Mesendoderm (in vitro differentiated cells): Measurements from ENCODE around the gene FSTL5.

Source experiments
- DNase-seq: peaks from one replicate; pipeline ENCODE4 v3.0.0; 2013
- H2AK5ac ChIP-seq: 2 replicates; pipeline ENCODE4 v1.6.1; 2013; ENCODE audit warnings: low read length, inconsistent platforms
- H2BK120ac ChIP-seq: 2 replicates; pipeline ENCODE4 v1.6.1; 2013; ENCODE audit warnings: low read depth, mild to moderate bottlenecking, low read length, moderate library complexity, mixed read lengths
- H2BK15ac ChIP-seq: replicated peaks from 2 replicates; pipeline ENCODE4 v1.6.1; 2013; ENCODE audit warnings: low read depth, mild to moderate bottlenecking, moderate library complexity
- H2BK5ac ChIP-seq: 2 replicates; pipeline ENCODE4 v1.6.1; 2013; ENCODE audit warnings: low read length, inconsistent platforms
- H3K18ac ChIP-seq: 2 replicates; pipeline ENCODE4 v1.6.1; 2013; ENCODE audit warnings: mild to moderate bottlenecking, low read length, mixed read lengths
- H3K23ac ChIP-seq: one replicate; pipeline ENCODE4 v1.6.1; 2013; ENCODE audit warnings: low read length
- H3K27ac ChIP-seq: 2 replicates; pipeline ENCODE4 v1.5.1; 2013; ENCODE audit warnings: low read depth, mild to moderate bottlenecking, inconsistent platforms, low read length, moderate library complexity
- H3K27me3 ChIP-seq: 2 replicates; pipeline ENCODE4 v1.6.1; 2013; ENCODE audit warnings: low read length, control low read depth, mild to moderate bottlenecking, inconsistent platforms; ENCODE audit not compliant: insufficient read depth, poor library complexity
- H3K36me3 ChIP-seq: 2 replicates; pipeline ENCODE4 v1.6.1; 2013; ENCODE audit warnings: low read length, inconsistent platforms; ENCODE audit not compliant: control insufficient read depth, insufficient read depth
- H3K4ac ChIP-seq: one replicate; pipeline ENCODE4 v1.6.1; 2013; ENCODE audit warnings: low read depth, mild to moderate bottlenecking, low read length, moderate library complexity
- H3K4me1 ChIP-seq: 2 replicates; pipeline ENCODE4 v1.6.1; 2013; ENCODE audit warnings: low read depth, low read length, inconsistent platforms; ENCODE audit not compliant: control insufficient read depth
- H3K4me2 ChIP-seq: 2 replicates; pipeline ENCODE4 v1.6.1; 2013; ENCODE audit warnings: low read length
- H3K4me3 ChIP-seq: 2 replicates; pipeline ENCODE4 v1.5.1; 2013; ENCODE audit warnings: mild to moderate bottlenecking, low read length
- H3K56ac ChIP-seq: one replicate; pipeline ENCODE4 v1.6.1; 2013; ENCODE audit warnings: low read length
- H3K79me1 ChIP-seq: 2 replicates; pipeline ENCODE4 v1.6.1; 2013; ENCODE audit warnings: low read length, inconsistent platforms
- H3K79me2 ChIP-seq: 2 replicates; pipeline ENCODE4 v1.6.1; 2013; ENCODE audit warnings: mild to moderate bottlenecking, low read length; ENCODE audit not compliant: control insufficient read depth, insufficient read depth
- H3K9ac ChIP-seq: 2 replicates; pipeline ENCODE4 v1.6.1; 2013; ENCODE audit warnings: low read length, inconsistent platforms
- H4K5ac ChIP-seq: one replicate; pipeline ENCODE4 v1.6.1; 2013; ENCODE audit warnings: low read length
- H4K8ac ChIP-seq: one replicate; pipeline ENCODE4 v1.6.1; 2013; ENCODE audit warnings: low read depth, mild to moderate bottlenecking, control low read depth, low read length, moderate library complexity
- WGBS: extraction: QIAGEN DNeasy Blood & Tissue Kit; methylation state at CpG from one replicate; pipeline ENCODE4 v1.1.7; 2013; ENCODE audit warnings: low lambda C conversion rate, missing lambda C conversion rate; ENCODE audit not compliant: insufficient coverage; ENCODE audit errors: extremely low coverage; 5-methylcytosine and 5-hydroxymethylcytosine counted together

FSTL5 gene

DNA sequence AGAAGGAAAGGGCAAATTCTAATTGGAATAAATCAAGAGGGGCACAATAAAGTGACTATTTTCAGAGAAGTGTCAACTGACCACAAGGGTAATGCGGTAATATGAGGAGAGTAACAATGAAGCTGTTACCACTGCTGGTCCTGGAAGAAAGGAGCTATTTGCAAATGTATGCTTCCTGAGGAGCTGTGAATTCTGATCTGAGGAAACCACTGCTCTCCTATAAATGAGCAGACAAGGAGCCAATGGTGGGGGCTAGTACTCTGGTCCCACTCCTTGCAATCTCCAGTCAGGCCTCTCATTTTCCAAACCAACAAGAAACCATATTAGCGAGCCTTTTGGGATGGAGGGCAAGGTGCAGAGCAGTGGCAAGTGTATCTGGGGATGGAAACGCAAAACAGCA, 770.2 kb downstream of the FSTL5 start:
- Histone ChIP-seq H2AK5ac (no peak overlapping the region), H3K9ac (no peak overlapping the region), H3K36me3 (no peaks in the 10 kb centered on the region), H2BK15ac (no peak overlapping the region), H3K4me2 (no peak overlapping the region), H3K23ac (no peak overlapping the region), H3K56ac (no peak overlapping the region), H4K5ac (no peak overlapping the region), H3K18ac (no peak overlapping the region), H3K27me3 (no peaks in the 10 kb centered on the region), H3K79me2 (no peaks in the 10 kb centered on the region), H4K8ac (no peak overlapping the region), H2BK5ac (no peak overlapping the region), H3K79me1 (no peaks in the 10 kb centered on the region), H3K27ac (no peak overlapping the region), H3K4me1 (peaks cover 4% of the 10 kb centered on the region), H3K4me3 (no peak overlapping the region), H3K4ac (no peak overlapping the region), H2BK120ac (no peak overlapping the region)
- DNase-seq = peak; percentile 48
- no CpG with 5 or more reads among the region's 3 CpGs for WGBS

DNA sequence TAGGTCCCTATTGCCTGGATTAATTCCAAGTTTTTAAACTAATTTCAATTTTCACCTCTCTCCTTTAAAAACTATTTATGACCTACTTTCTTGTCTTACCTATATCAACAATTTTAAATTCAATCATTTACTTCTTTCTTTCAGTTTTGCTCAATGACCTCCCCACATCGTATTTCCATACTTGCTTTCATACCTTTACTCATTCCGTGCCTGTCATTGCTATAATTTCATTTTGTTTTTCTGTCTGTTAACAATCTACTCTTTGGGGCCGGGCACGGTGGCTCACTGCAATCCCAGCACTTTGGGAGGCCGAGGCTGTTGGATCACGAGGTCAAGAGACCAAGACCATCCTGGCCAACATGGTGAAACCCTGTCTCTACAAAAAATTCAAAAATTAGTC, 781.1 kb downstream of the FSTL5 start:
- H3K23ac ChIP-seq = no peak overlapping the region
- H3K4me2 ChIP-seq = no peak overlapping the region
- WGBS = 100% methylated on average over 1 of the region's 6 CpGs
- H4K8ac ChIP-seq = no peak overlapping the region
- H2AK5ac ChIP-seq = no peak overlapping the region
- no peak overlapping the region for H2BK120ac ChIP-seq
- no peak overlapping the region for H3K9ac ChIP-seq
- no peaks in the 10 kb centered on the region for H3K27me3 ChIP-seq
- no peaks in the 10 kb centered on the region for H3K4me1 ChIP-seq
- H2BK5ac ChIP-seq = no peak overlapping the region
- H3K18ac ChIP-seq = no peak overlapping the region
- no peak overlapping the region for H3K27ac ChIP-seq
- H3K4me3 ChIP-seq = no peak overlapping the region
- no peak overlapping the region for H4K5ac ChIP-seq
- DNase-seq = no peak
- no peak overlapping the region for H2BK15ac ChIP-seq
- no peaks in the 10 kb centered on the region for H3K79me2 ChIP-seq
- no peak overlapping the region for H3K4ac ChIP-seq
- H3K79me1 ChIP-seq = no peaks in the 10 kb centered on the region
- H3K36me3 ChIP-seq = no peaks in the 10 kb centered on the region
- no peak overlapping the region for H3K56ac ChIP-seq

DNA sequence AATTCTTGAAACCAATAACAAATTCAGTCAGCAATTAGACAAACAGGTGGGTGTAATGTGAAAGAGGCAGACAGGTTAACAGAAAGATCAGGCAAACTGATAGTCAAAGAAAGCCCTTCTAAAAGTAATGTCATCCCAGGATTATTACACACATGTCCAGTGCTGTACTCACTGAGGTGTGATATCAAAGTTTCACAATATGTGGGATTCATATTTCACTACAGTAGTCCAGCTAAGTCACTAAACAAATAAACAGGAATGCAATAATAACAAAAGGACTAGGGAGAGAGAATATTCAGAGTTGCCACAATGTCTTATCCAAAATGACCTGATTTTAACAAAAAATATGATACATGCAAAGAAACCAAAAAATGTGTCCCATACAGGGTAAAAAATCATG, 787.5 kb downstream of the FSTL5 start:
- H3K4ac ChIP-seq = no peak overlapping the region
- no peak overlapping the region for H4K8ac ChIP-seq
- no peak overlapping the region for H3K4me2 ChIP-seq
- no peak overlapping the region for H2BK120ac ChIP-seq
- H4K5ac ChIP-seq = no peak overlapping the region
- no peaks in the 10 kb centered on the region for H3K79me2 ChIP-seq
- no peak overlapping the region for H2BK5ac ChIP-seq
- H3K36me3 ChIP-seq = no peaks in the 10 kb centered on the region
- H3K9ac ChIP-seq = no peak overlapping the region
- no peak overlapping the region for H2AK5ac ChIP-seq
- H3K79me1 ChIP-seq = no peaks in the 10 kb centered on the region
- DNase-seq = no peak
- H3K4me3 ChIP-seq = no peak overlapping the region
- H3K4me1 ChIP-seq = no peaks in the 10 kb centered on the region
- H3K27me3 ChIP-seq = no peaks in the 10 kb centered on the region
- no peak overlapping the region for H3K23ac ChIP-seq
- no peak overlapping the region for H3K56ac ChIP-seq
- no peak overlapping the region for H3K27ac ChIP-seq
- H3K18ac ChIP-seq = no peak overlapping the region
- no peak overlapping the region for H2BK15ac ChIP-seq

DNA sequence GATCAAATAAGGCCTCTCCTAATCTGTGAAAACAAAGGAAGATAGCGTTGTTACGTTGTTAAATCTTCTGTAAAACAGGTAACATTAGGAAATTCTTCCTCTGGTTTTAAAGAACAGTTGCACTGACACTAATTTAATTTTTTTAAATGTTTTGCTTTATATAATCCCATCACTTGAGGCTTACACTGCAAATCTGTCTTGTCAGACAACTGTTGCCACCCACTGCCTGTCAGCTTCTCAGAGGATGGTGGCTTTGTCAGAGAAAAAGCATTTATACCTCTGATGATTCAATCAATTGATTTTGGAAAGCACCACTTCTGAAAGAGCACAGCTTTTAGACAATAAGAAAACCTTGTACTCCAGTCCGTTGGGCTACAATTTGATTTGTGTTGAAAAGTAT, 799.1 kb downstream of the FSTL5 start:
- no peak overlapping the region for H3K4ac ChIP-seq
- no peaks in the 10 kb centered on the region for H3K36me3 ChIP-seq
- H2BK5ac ChIP-seq = no peak overlapping the region
- H3K4me3 ChIP-seq = no peak overlapping the region
- no peak overlapping the region for H3K27ac ChIP-seq
- no peak overlapping the region for H2AK5ac ChIP-seq
- no peak overlapping the region for H3K23ac ChIP-seq
- H3K27me3 ChIP-seq = no peaks in the 10 kb centered on the region
- no peaks in the 10 kb centered on the region for H3K4me1 ChIP-seq
- no peak overlapping the region for H3K9ac ChIP-seq
- no peaks in the 10 kb centered on the region for H3K79me2 ChIP-seq
- no peak overlapping the region for H2BK15ac ChIP-seq
- no peak overlapping the region for H3K4me2 ChIP-seq
- no peaks in the 10 kb centered on the region for H3K79me1 ChIP-seq
- H2BK120ac ChIP-seq = no peak overlapping the region
- no peak overlapping the region for H4K8ac ChIP-seq
- no peak for DNase-seq
- no peak overlapping the region for H3K56ac ChIP-seq
- H3K18ac ChIP-seq = no peak overlapping the region
- H4K5ac ChIP-seq = no peak overlapping the region
- WGBS = no CpG with 5 or more reads among the region's 3 CpGs

DNA sequence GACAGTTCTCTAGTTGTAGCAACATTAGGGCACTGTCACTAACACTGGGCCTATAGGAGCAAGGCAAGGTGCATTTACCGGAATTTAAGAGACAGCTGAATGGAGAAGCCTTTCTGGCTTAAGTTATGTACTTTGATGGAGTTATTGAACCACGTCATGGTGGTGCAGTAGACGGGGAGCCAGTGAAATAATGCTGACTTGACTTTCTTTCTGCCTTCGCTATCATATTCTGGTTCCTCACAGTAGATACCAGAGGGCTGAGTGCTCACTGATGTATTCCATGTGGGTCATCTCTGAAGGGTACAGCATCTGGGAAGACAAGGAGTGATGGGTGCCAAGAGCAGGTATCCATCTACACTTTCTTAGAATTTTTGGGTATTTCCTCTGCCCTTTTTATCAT, 802.8 kb downstream of the FSTL5 start:
- no peak overlapping the region for H4K8ac ChIP-seq
- no peaks in the 10 kb centered on the region for H3K4me1 ChIP-seq
- H3K56ac ChIP-seq = no peak overlapping the region
- H3K79me2 ChIP-seq = no peaks in the 10 kb centered on the region
- no CpG with 5 or more reads among the region's 4 CpGs for WGBS
- H3K4ac ChIP-seq = no peak overlapping the region
- H2BK5ac ChIP-seq = no peak overlapping the region
- DNase-seq = no peak
- H3K9ac ChIP-seq = no peak overlapping the region
- no peak overlapping the region for H3K18ac ChIP-seq
- H3K36me3 ChIP-seq = no peaks in the 10 kb centered on the region
- no peak overlapping the region for H3K23ac ChIP-seq
- no peak overlapping the region for H3K27ac ChIP-seq
- no peaks in the 10 kb centered on the region for H3K27me3 ChIP-seq
- no peak overlapping the region for H2BK15ac ChIP-seq
- no peak overlapping the region for H2BK120ac ChIP-seq
- no peak overlapping the region for H2AK5ac ChIP-seq
- H3K79me1 ChIP-seq = no peaks in the 10 kb centered on the region
- H4K5ac ChIP-seq = no peak overlapping the region
- H3K4me3 ChIP-seq = no peak overlapping the region
- no peak overlapping the region for H3K4me2 ChIP-seq

DNA sequence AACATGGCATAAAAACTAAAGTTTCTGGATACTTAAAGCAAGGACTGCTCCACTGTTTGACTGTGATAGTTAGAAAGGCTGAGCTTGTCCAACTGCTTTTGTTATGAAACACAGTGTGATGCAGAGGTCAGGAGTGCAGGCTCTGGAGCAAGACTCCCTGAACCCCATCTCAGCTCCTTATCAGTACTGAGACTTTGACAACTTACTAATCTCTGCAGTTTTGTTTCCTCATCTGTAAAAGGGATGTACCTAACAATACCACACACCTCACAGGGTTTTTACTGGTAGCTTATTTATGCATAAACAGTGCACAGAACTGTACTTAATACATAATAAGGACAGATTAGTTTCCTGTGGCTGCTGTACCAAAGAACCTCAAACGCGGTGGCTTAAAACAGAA, 804.3 kb downstream of the FSTL5 start:
- Histone ChIP-seq H3K4ac (no peak overlapping the region), H2AK5ac (no peak overlapping the region), H2BK120ac (no peak overlapping the region), H3K4me2 (no peak overlapping the region), H3K36me3 (no peaks in the 10 kb centered on the region), H3K56ac (no peak overlapping the region), H3K79me2 (no peaks in the 10 kb centered on the region), H2BK5ac (no peak overlapping the region), H3K4me3 (no peak overlapping the region), H4K8ac (no peak overlapping the region), H3K27ac (no peak overlapping the region), H3K27me3 (no peaks in the 10 kb centered on the region), H3K18ac (no peak overlapping the region), H2BK15ac (no peak overlapping the region), H4K5ac (no peak overlapping the region), H3K23ac (no peak overlapping the region), H3K9ac (no peak overlapping the region), H3K4me1 (no peaks in the 10 kb centered on the region), H3K79me1 (no peaks in the 10 kb centered on the region)
- no CpG with 5 or more reads among the region's 2 CpGs for WGBS
- DNase-seq = no peak
